ENCODE results near the gene TPK1.

- TF ChIP-seq GATA2 (IDR thresholded peaks at IDR 0.05; ENCODE audit: low read depth, low read length) (no peak), GATA3 (IDR thresholded peaks at IDR 0.05; ENCODE audit: low read depth, low read length) (no peak)
Measured at GRCh38 chr7:144483189-144483588, 352.7 kb downstream of the TPK1 start.
